ENCODE data around the gene TMEM51. TPM values are rescaled to one million over a fixed set of nuclear protein-coding genes. Genes with fewer than 3 reads are reported as not detected.

TMEM51 gene
- total RNA-seq, 1 experiment from 2014 or later, result 24.7 TPM

GRCh38 chr1:15146142-15146680 is 7.3 kb upstream of the TMEM51 start:
- H3K9me3 Mint-ChIP-seq (ENCODE audit: unreplicated experiment), result no peaks in the 10 kb centered on the region
- H3K27ac Mint-ChIP-seq (ENCODE audit: unreplicated experiment), result peak overlapping the region; percentile 32
- no peaks in the 10 kb centered on the region for H3K36me3 Mint-ChIP-seq (ENCODE audit: insufficient read depth, unreplicated experiment)
- no peak overlapping the region for H3K4me3 ChIP-seq (ENCODE audit: low read depth, low read length)
- no peaks in the 10 kb centered on the region for H3K9me3 ChIP-seq
- no peak for TF ChIP-seq CTCF (IDR thresholded peaks at IDR 0.05; ENCODE audit: insufficient read depth in 1 of 2, low read depth in 1 of 2, low read length in 1 of 2, severe bottlenecking in 1 of 2, unreplicated experiment in 1 of 2)
- POLR2A ChIA-PET, result no interaction called here
- H3K4me3 Mint-ChIP-seq (ENCODE audit: unreplicated experiment), result no peak overlapping the region
- no peaks in the 10 kb centered on the region for H3K27me3 Mint-ChIP-seq (ENCODE audit: insufficient read depth, unreplicated experiment)
- CTCF ChIA-PET, result no interaction called here
- peaks cover 21% of the 10 kb centered on the region for H3K4me1 Mint-ChIP-seq (ENCODE audit: low read depth, unreplicated experiment)
- H3K36me3 ChIP-seq (ENCODE audit: control insufficient read depth, insufficient read depth, low read length), result no peaks in the 10 kb centered on the region
- intact Hi-C loops (cut with micrococcal nuclease; ENCODE audit: unreplicated experiment), result no loop called here
- H3K27me3 ChIP-seq (replicated peaks; ENCODE audit: control insufficient read depth, insufficient read depth, low read length), result no peaks in the 10 kb centered on the region
- BruUV-seq (replicated peaks), result no TSS peak
- DNase-seq, result no peak
- H3K4me1 ChIP-seq, result peaks cover 7% of the 10 kb centered on the region

GRCh38 chr1:15146971-15147376 is 6.6 kb upstream of the TMEM51 start:
- intact Hi-C loops (cut with micrococcal nuclease; ENCODE audit: unreplicated experiment), result no loop called here
- TF ChIP-seq CTCF (IDR thresholded peaks at IDR 0.05; ENCODE audit: insufficient read depth in 1 of 2, low read depth in 1 of 2, low read length in 1 of 2, severe bottlenecking in 1 of 2, unreplicated experiment in 1 of 2), result no peak
- POLR2A ChIA-PET, result no interaction called here
- Histone ChIP-seq H3K4me1 (peaks cover 12% of the 10 kb centered on the region), H3K27me3 (replicated peaks; ENCODE audit: control insufficient read depth, insufficient read depth, low read length) (no peaks in the 10 kb centered on the region), H3K9me3 (no peaks in the 10 kb centered on the region), H3K36me3 (ENCODE audit: control insufficient read depth, insufficient read depth, low read length) (no peaks in the 10 kb centered on the region), H3K4me3 (ENCODE audit: low read depth, low read length) (no peak overlapping the region)
- DNase-seq, result no peak
- CTCF ChIA-PET, result no interaction called here
- Mint-ChIP-seq H3K27me3 (ENCODE audit: insufficient read depth, unreplicated experiment) (no peaks in the 10 kb centered on the region), H3K36me3 (ENCODE audit: insufficient read depth, unreplicated experiment) (no peaks in the 10 kb centered on the region), H3K9me3 (ENCODE audit: unreplicated experiment) (no peaks in the 10 kb centered on the region), H3K27ac (ENCODE audit: unreplicated experiment) (no peak overlapping the region), H3K4me1 (ENCODE audit: low read depth, unreplicated experiment) (peaks cover 21% of the 10 kb centered on the region), H3K4me3 (ENCODE audit: unreplicated experiment) (no peak overlapping the region)
- BruUV-seq (replicated peaks), result no TSS peak

- POLR2A ChIA-PET, result no interaction called here
- CTCF ChIA-PET, result no interaction called here
- no peak for DNase-seq
- H3K36me3 ChIP-seq (ENCODE audit: control insufficient read depth, insufficient read depth, low read length), result no peaks in the 10 kb centered on the region
- TF ChIP-seq CTCF (IDR thresholded peaks at IDR 0.05; ENCODE audit: insufficient read depth in 1 of 2, low read depth in 1 of 2, low read length in 1 of 2, severe bottlenecking in 1 of 2, unreplicated experiment in 1 of 2), result no peak
- Mint-ChIP-seq H3K36me3 (ENCODE audit: insufficient read depth, unreplicated experiment) (no peaks in the 10 kb centered on the region), H3K4me3 (ENCODE audit: unreplicated experiment) (no peak overlapping the region), H3K9me3 (ENCODE audit: unreplicated experiment) (no peaks in the 10 kb centered on the region), H3K27me3 (ENCODE audit: insufficient read depth, unreplicated experiment) (no peaks in the 10 kb centered on the region), H3K4me1 (ENCODE audit: low read depth, unreplicated experiment) (peaks cover 21% of the 10 kb centered on the region), H3K27ac (ENCODE audit: unreplicated experiment) (no peak overlapping the region)
- no peaks in the 10 kb centered on the region for H3K9me3 ChIP-seq
- H3K27me3 ChIP-seq (replicated peaks; ENCODE audit: control insufficient read depth, insufficient read depth, low read length), result no peaks in the 10 kb centered on the region
- H3K4me1 ChIP-seq, result peaks cover 15% of the 10 kb centered on the region
- H3K4me3 ChIP-seq (ENCODE audit: low read depth, low read length), result no peak overlapping the region
- intact Hi-C loops (cut with micrococcal nuclease; ENCODE audit: unreplicated experiment), result no loop called here
- BruUV-seq (replicated peaks), result no TSS peak
Measured at GRCh38 chr1:15148004-15148403, 5.5 kb upstream of the TMEM51 start.
